GM19468 (cell line): ENCODE data around the gene SNAP23.
A peak's percentile ranks its signal among the peaks of the same experiment; 100 is the strongest.

Experiments used
- ATAC-seq: cut with Tn5 transposase; IDR thresholded peaks from one replicate; pipeline ENCODE4 v1.9.1; 2021; ENCODE audit warnings: mild to moderate bottlenecking, moderate library complexity, moderate number of reproducible peaks; ENCODE audit not compliant: unreplicated experiment; ENCODE audit errors: extremely low read depth

Gene SNAP23

GRCh38 chr15:42493679-42494078 is 1.8 kb upstream of the SNAP23 start:
- no peak for ATAC-seq

DNA sequence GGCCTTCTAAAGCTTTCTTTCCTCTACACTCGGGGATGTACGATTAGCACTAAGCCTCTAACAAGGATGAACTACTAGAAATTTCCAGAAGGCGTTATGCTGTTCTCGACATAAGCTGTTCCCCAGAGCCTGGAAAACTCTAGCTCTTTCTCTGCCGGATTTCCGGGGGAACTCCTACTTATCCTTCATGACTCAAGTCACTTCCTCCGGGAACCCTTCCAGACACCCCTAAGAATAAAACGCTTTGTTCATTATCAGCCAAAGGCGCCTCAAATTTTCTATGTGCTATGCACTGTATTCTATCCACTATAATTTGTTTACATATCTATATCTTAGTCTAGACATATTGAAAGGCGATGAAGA is 455 bp upstream of the SNAP23 start:
- no peak for ATAC-seq

GRCh38 chr15:42498212-42499068 is 3.0 kb downstream of the SNAP23 start:
- no peak for ATAC-seq

GRCh38 chr15:42499858-42500609 is 4.6 kb downstream of the SNAP23 start:
- ATAC-seq, result no peak

- no peak for ATAC-seq
Observed at GRCh38 chr15:42502477-42502876, 7.0 kb downstream of the SNAP23 start.

DNA sequence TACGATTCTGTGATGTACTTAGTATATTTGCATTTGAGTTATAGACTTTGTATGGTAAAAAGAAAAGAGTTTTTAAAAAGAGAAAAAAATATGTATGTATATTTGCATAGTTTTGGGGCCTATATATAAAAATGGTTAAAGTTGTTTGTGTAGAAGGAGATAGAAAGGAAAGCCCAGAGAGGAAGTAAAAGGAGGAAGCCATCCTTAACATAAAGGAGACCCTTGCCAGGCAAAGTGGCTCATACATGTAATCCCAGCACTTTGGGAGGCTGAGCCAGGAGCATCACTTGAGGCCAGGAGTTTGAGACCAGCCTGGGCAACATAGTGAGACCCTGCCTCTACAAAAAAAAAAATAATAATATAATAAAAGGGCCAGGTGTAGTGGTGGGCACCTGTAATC is 8.4 kb downstream of the SNAP23 start:
- ATAC-seq, result no peak

GRCh38 chr15:42504631-42505030 is 9.2 kb downstream of the SNAP23 start:
- no peak for ATAC-seq

GRCh38 chr15:42507514-42507913 is 12.1 kb downstream of the SNAP23 start:
- ATAC-seq, result no peak

DNA sequence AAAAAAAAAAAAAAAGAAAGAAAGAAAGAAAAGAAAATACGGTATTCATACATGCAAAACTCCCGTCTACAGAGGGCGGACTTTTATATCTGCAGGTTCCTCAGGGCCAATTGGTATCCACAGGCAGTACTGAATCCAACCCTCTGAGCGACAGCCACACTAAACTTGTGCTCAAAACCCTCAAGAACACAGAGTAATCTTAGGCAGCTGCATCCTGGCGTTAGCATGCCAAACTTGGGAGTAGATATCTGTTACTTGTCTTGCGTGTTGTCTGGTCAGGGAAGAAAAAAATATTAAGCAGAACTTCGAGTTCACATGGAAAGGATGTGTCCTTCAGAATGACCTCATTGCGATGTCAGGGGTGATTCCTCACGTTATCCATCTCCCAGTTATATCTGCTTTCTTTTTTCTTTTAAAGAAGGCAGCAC is 12.8 kb downstream of the SNAP23 start:
- ATAC-seq, result no peak

- ATAC-seq, result no peak
Observed at GRCh38 chr15:42510258-42511006, 15.0 kb downstream of the SNAP23 start.

- no peak for ATAC-seq
Observed at GRCh38 chr15:42511007-42511391, 15.6 kb downstream of the SNAP23 start.

GRCh38 chr15:42523331-42523730 is 27.9 kb downstream of the SNAP23 start:
- ATAC-seq, result no peak

DNA sequence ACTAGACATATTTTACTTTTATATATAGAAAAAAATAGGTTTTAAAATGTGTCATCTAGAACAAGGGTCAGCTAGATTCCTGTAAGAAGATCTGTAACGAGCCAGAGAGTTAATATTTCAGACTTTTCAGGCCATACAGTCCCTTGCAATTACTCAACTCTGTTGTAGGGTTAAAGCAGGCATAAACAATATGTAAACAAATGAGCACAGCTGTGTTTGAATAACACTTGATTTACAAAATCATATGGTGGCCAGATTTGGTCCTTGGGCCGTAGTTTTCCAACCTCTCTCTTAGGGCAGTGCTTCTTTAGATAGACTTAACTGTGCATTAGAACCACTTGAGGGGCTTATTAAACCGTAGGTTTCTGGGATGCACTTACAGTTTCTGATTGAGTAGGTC is 33.5 kb downstream of the SNAP23 start:
- ATAC-seq, result no peak

DNA sequence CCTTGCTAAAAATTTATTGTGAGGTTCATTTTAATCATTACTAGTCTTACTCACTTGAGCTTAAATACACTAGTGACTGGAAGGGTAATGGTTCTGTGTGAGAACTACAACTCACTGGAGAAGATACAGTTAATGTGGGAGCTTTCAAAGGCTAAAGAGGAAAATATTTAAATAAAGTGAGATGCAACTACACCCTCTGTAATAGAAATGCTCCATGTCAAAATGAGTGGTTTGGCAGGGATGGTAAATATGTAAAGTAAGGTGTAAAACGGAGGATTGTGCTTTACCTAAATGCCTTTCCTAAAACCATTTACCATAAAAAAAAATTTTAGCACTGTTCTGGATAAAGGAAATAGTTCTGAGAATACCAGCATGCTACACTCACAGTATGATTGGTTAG is 37.8 kb downstream of the SNAP23 start:
- no peak for ATAC-seq

DNA sequence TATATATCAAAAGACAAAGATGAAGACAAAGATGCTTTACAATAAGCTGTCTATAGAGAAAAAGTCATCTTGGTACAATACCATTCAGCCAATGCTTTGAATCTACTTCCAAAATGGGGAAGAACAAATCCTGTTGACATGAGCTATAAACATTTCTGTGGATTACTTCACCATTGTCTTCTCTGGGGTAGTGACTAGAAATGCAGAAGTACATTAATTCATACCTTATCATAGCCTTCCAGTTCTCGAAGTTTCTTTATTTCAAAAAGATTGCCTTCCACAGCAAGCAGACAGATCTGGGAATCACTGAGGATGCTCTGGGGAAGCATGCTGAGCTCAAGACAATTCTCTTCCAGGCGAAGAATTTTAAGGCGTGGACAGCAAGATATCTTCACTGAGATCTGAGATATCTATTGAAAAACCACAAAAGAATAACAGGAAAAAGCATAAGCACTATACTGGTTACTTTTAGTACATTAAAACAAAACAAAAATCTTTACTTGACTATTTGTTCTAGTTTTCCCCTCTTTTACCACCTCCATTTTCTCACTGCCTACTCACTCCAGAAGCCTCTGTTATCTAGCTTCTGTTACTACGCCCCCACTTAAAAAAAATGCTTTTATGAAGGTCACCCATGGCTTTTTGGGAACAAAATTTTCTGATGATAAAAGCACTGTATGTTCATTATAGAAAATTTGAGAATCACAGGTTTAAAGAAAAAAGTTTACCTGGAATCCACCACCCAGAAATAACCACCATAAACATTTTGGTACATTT is 49.6 kb downstream of the SNAP23 start:
- ATAC-seq, result no peak

GRCh38 chr15:42547918-42548248 is 52.4 kb downstream of the SNAP23 start:
- ATAC-seq, result no peak

DNA sequence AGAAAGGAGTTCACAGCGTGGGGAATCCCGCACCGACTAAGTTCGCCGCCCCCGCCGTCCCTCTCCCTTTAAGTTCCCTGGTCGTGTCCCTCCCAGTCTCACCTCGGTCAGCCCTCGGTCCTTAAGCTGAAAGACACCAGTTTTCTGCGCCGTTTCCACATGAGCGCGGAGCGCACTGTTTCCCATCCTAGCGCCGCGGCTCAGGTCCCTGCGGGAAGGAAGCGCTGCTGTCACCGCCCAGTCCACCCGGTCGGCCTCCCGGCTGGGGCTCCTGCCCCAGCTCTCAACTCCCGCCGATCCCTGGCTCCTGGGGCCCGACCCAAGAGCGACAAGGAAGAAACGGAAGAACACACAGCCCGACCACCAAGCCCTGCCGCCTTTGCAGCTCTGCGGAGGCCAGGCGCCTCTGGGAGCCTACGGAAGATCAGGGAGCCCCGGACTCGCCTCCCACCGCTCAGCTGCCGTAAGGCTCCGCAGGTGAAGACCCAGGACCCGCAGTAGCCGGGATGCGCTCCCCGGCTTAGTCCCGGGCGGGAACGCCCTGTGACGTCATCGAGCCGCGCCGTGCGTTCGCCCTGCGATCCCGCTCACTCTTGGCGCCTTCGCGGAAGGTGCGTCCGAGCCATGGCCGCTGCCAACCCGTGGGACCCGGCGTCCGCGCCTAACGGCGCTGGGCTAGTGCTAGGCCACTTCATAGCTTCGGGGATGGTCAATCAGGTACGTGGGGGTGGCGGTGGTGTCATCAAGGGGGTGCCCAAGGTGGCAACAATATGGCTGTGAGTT is 53.0 kb downstream of the SNAP23 start, which contains the start of the genes HAUS2 and LRRC57:
Gene HAUS2, plus strand, starts transcription at position 590 of the 783 bp plus-strand sequence. Its CDS starts 35 bp downstream, at position 625.
Gene LRRC57, minus strand, starts transcription at position 545 of the 783 bp plus-strand sequence. Its CDS starts 359 bp downstream, at position 186.
- ATAC-seq, result peak; percentile 27

- ATAC-seq, result peak; percentile 6
Observed at GRCh38 chr15:42549032-42549491, 53.6 kb downstream of the SNAP23 start.

DNA sequence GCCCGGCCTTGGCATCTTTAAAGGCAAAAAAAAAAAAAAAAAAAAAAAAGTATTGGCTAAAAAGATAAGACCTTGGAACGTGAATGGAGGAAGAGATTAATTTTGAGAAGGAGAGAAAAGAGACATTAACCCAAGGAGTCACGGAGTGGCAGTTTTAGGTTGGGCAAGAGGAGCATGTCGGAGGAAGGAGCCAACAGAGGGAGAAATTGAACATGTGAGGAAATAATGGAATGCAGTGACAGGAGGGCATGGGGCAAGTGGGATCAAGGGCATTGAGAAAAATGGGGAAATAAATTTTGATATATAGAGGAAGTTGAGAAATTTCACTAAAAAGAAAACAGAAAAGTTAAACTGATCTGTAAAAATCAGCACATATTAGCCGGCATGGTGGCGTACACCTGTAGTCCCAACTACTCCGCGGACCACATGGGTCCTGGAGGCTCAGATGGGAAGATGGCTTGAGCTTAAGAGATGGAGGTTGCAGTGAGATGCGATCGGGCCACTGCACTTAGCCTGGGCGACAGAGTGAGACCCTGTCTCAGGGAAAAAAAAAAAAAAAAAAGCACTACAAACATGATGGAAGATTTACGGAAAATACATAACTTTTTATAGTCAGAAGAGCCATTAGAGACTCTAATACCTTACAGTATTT is 54.4 kb downstream of the SNAP23 start:
- no peak for ATAC-seq
